Thoracic aorta (tissue), 2 donors: ENCODE measurements around the gene CELF1. TPM values are rescaled to one million over a fixed set of nuclear protein-coding genes. Genes with fewer than 3 reads are reported as not detected.

Experiments used
- ATAC-seq: fragments of 150-250 bp; one replicate; pipeline ENCODE4 v1.8.0; 2017; ENCODE audit warnings: low read depth; ENCODE audit not compliant: insufficient number of reproducible peaks, low FRiP score
- DNase-seq: peaks from one replicate; pipeline ENCODE4 v3.0.0-alpha.2; 2020; ENCODE audit warnings: low spot score
- H3K27ac ChIP-seq, 2 donors: fragments of 200-600 bp; sonication (generic); 1 replicate in 1 of 2; 2 replicates in 1 of 2; pipeline ENCODE4 v1.5.1; 2016; ENCODE audit warnings: mild to moderate bottlenecking in 2 of 2, moderate library complexity in 2 of 2
- H3K27me3 ChIP-seq: fragments of 200-600 bp; sonication (generic); replicated peaks from 2 replicates; pipeline ENCODE4 v1.6.0; 2016; ENCODE audit warnings: mild to moderate bottlenecking; ENCODE audit not compliant: insufficient read depth
- H3K36me3 ChIP-seq: fragments of 200-600 bp; sonication (generic); one replicate; pipeline ENCODE4 v1.5.1; 2016
- H3K4me1 ChIP-seq, 2 donors: fragments of 200-600 bp; sonication (generic); 1 replicate in 1 of 2; 2 replicates in 1 of 2; pipeline versions ENCODE4 v1.5.1 to v1.6.0; 2016; ENCODE audit warnings: low read depth in 2 of 2, mild to moderate bottlenecking in 1 of 2; ENCODE audit not compliant: control insufficient read depth in 1 of 2
- H3K4me3 ChIP-seq: fragments of 200-600 bp; sonication (generic); 2 replicates; pipeline ENCODE4 v1.5.1; 2016; ENCODE audit warnings: mild to moderate bottlenecking
- H3K9me3 ChIP-seq: fragments of 200-600 bp; sonication (generic); 2 replicates; pipeline ENCODE4 v1.5.1; 2016
- total RNA-seq, 2 donors: library from RNA; depleted of rRNA; stranded (reverse); fragments of >200 nt; gene quantifications; one replicate each; pipeline versions ENCODE4 v1.1.0 to v1.2.3, GENCODE V29; 2016
- TF ChIP-seq, protein P1 (sequence below): fragments of 200-600 bp; sonication (generic); IDR thresholded peaks from one replicate; pipeline ENCODE4 v1.5.1; 2019; ENCODE audit warnings: antibody characterized with exemption

CELF1 gene
- total RNA-seq, 2 donors from 2014 or later = 112 to 114 TPM

DNA sequence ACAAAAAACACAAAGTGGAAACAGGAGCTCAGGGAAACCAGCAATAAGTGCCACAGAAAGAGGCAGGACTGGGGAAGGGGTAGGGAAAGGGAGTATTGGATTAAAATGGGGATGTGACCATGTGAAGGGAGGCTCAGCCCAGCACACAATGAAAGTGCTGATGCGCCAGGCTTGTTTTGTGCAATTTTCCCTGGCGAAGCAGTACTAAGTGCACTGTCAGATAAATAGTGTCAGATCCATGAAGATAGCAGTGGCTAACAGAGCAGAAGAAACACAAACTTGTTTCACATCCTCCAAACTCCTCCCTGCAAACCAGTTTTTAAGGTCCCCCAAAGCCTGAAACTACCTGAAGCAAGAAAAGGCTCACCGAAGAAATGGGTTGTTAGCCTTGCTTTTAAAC, 53.3 kb downstream of the CELF1 start:
- Histone ChIP-seq H3K36me3 (no peaks in the 10 kb centered on the region), H3K9me3 (no peaks in the 10 kb centered on the region), H3K27ac (peak overlapping the region in 1 of 2 donors; percentile 40), H3K27me3 (no peaks in the 10 kb centered on the region), H3K4me1 (peaks cover 46 to 64% of the 10 kb centered on the region in 2 donors), H3K4me3 (peak overlapping the region; percentile 26)
- ATAC-seq = no peak
- DNase-seq = no peak
- TF ChIP-seq, protein P1, sequence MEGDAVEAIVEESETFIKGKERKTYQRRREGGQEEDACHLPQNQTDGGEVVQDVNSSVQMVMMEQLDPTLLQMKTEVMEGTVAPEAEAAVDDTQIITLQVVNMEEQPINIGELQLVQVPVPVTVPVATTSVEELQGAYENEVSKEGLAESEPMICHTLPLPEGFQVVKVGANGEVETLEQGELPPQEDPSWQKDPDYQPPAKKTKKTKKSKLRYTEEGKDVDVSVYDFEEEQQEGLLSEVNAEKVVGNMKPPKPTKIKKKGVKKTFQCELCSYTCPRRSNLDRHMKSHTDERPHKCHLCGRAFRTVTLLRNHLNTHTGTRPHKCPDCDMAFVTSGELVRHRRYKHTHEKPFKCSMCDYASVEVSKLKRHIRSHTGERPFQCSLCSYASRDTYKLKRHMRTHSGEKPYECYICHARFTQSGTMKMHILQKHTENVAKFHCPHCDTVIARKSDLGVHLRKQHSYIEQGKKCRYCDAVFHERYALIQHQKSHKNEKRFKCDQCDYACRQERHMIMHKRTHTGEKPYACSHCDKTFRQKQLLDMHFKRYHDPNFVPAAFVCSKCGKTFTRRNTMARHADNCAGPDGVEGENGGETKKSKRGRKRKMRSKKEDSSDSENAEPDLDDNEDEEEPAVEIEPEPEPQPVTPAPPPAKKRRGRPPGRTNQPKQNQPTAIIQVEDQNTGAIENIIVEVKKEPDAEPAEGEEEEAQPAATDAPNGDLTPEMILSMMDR = no peak

DNA sequence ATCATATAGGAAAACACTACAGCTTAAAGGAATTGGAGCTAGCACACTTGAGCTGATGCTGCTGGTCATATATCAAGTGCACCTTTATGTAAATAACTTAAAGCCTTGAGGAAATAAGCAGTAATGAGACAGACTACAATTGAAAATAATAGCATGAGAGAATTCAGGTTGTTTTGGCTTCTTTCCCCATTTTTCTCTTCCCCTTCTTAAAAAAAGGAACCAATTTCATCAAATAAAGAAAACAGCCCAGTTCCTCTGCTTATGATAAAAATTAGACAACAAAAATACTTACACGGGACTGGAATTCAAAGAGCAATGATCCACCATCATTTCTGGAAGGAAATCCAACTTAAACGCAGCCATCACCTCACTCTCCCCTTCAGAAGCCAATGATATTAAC, 53.8 kb downstream of the CELF1 start:
- DNase-seq (no peak), ATAC-seq (no peak)
- H3K4me3 ChIP-seq = peak overlapping the region; percentile 26
- peak overlapping the region in 1 of 2 donors; percentile 40 for H3K27ac ChIP-seq
- TF ChIP-seq, protein P1 = no peak
- no peaks in the 10 kb centered on the region for H3K9me3 ChIP-seq
- H3K27me3 ChIP-seq = no peaks in the 10 kb centered on the region
- peaks cover 47 to 64% of the 10 kb centered on the region in 2 donors for H3K4me1 ChIP-seq
- H3K36me3 ChIP-seq = no peaks in the 10 kb centered on the region

DNA sequence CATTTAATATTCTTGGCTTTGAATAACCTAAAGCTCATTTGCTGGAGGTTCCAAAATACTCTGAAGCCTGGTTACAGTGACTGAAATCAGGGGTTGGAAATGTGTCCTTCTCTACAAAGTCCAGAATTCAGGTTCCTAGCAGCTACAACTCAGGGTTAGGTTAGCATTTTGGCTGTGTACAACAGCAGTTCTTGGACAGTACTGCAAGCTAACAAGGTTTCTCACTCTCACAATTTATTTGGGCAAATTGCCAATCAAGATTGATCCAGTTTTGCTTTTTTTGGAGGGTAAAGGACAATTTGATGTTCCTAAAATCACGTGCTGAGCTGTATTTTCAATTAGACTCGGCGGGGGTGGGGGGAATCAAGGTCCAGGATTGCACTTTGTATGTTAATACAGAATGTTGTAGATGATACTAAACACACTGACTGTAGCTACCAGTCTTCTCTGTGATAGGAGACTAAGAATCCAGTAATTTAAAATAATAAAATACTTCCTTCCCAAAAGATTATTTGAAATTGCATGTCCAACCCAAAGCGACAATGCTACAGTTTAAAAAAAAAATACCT, 54.3 kb downstream of the CELF1 start:
- H3K27me3 ChIP-seq = no peaks in the 10 kb centered on the region
- no peaks in the 10 kb centered on the region for H3K9me3 ChIP-seq
- TF ChIP-seq, protein P1 = no peak
- no peak for DNase-seq
- no peak overlapping the region for H3K27ac ChIP-seq
- peaks cover 47 to 64% of the 10 kb centered on the region in 2 donors for H3K4me1 ChIP-seq
- no peak for ATAC-seq
- no peak overlapping the region for H3K4me3 ChIP-seq
- H3K36me3 ChIP-seq = no peaks in the 10 kb centered on the region

DNA sequence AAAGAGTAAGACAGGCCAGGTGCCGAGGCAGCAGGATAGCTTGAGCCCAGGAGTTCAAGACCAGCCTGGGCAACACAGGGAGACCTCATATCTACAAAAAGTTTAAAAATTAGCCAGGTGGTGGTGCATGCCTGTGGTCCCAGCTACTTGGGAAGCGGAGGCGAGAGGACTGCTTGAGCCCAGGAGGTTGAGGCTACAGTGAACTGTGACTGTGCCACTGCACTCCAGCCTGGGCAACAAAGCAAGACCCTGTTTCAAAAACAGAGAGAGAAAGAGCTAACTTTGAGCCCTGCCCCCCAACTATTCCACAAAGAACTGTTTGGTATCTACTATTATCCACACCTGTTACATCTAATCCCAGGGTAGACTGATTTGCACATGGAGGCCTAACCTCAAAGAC, 54.8 kb downstream of the CELF1 start:
- no peaks in the 10 kb centered on the region for H3K27me3 ChIP-seq
- no peaks in the 10 kb centered on the region for H3K9me3 ChIP-seq
- no peak overlapping the region for H3K4me3 ChIP-seq
- H3K4me1 ChIP-seq = peaks cover 47 to 64% of the 10 kb centered on the region in 2 donors
- no peak for ATAC-seq
- H3K27ac ChIP-seq = no peak overlapping the region
- no peaks in the 10 kb centered on the region for H3K36me3 ChIP-seq
- no peak for DNase-seq
- TF ChIP-seq, protein P1 = no peak

DNA sequence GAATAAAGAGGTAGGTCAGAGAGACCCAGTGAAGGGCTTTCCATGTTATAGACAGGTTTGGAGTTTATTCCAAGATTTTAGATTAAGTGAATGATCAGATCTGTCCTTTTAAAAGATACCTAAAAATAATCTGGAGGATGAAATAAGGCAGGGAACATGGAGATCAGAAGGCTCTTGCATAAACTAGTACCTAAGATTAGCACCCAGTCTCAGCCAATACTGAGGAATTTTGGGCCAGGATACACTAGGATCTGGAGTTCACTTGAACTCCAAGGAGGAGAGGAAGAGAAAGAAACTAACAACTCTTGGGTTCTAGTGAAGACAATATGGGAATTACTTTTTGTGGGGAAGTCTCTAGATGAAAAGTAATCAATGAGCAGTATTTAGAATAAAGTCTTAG, 56.1 kb downstream of the CELF1 start:
- Histone ChIP-seq H3K4me1 (peaks cover 47 to 64% of the 10 kb centered on the region in 2 donors), H3K9me3 (no peaks in the 10 kb centered on the region), H3K4me3 (no peak overlapping the region), H3K36me3 (peaks cover 3% of the 10 kb centered on the region), H3K27me3 (no peaks in the 10 kb centered on the region), H3K27ac (peak overlapping the region in 1 of 2 donors; percentile 34)
- no peak for ATAC-seq
- no peak for DNase-seq
- TF ChIP-seq, protein P1 = no peak
